HCT116 (cell line): ENCODE data around the gene AP5S1. TPM values are rescaled to one million over a fixed set of nuclear protein-coding genes. Genes with fewer than 3 reads are reported as not detected.

Experiments used
- ATAC-seq: fragments of 200-7000 bp; cut with Tn5 transposase; 2 replicates; pipeline ENCODE4 v1.9.1; 2020; ENCODE audit warnings: mild to moderate bottlenecking, moderate library complexity
- BruUV-seq: library from RNA; stranded (reverse); fragments of 400-500 nt; replicated peaks from 2 replicates; lab custom pipeline; 2021; lab: Mats Ljungman, UMichigan
- CTCF ChIA-PET: fragments of 300-600 bp; sonication (Branson Sonifier 250); formaldehyde crosslinking; loops from one replicate; lab custom pipeline; 2021; ENCODE audit warnings: antibody characterized with exemption; lab: Charles Lee
- POLR2A ChIA-PET: fragments of 300-600, 350-600 bp; sonication (Branson Sonifier 250); formaldehyde crosslinking; loops from one replicate; lab custom pipeline; 2021; ENCODE audit warnings: antibody characterized with exemption; lab: Charles Lee
- RAD21 ChIA-PET, 2 experiments: fragments of 300-600 bp; sonication (Branson Sonifier 250); formaldehyde crosslinking; loops; one replicate each; lab custom pipeline; 2023; ENCODE audit warnings: low total read pairs in 2 of 2; ENCODE audit not compliant: uncharacterized antibody in 2 of 2, unreplicated experiment in 2 of 2, low non-redundant PET in 1 of 2; lab: Charles Lee
- DNase-seq: peaks from one replicate; pipeline ENCODE4 v3.0.0-alpha.2; 2010; ENCODE audit warnings: low read depth, low spot score
- H2AFZ ChIP-seq: fragments of 200-600 bp; shearing (Covaris generic), sonication (generic); 2 replicates; pipeline ENCODE4 v1.6.1; 2017; ENCODE audit warnings: low read depth, mixed run types, mixed read lengths, antibody characterized with exemption, low read length; ENCODE audit not compliant: poor library complexity, severe bottlenecking
- H3K27ac ChIP-seq: 2 replicates; pipeline ENCODE4 v1.5.1; 2012; ENCODE audit warnings: low read depth, low read length
- H3K27me3 ChIP-seq: fragments of 200-600 bp; sonication (generic); 2 replicates; pipeline ENCODE4 v1.6.1; 2016; ENCODE audit warnings: mixed run types, low read length, mixed read lengths; ENCODE audit not compliant: insufficient read depth
- H3K36me3 ChIP-seq, 2 experiments: fragments of 200-500 bp in 1 of 2; fragments of 200-600 bp in 1 of 2; sonication (Bioruptor generic) in 1 of 2; sonication (generic) in 1 of 2; 2 replicates each; pipeline versions ENCODE4 v1.5.1 to v1.6.1; 2014 to 2016; ENCODE audit warnings: low read length in 2 of 2, inconsistent platforms in 1 of 2, mixed read lengths in 1 of 2, mixed run types in 1 of 2; ENCODE audit not compliant: insufficient read depth in 2 of 2, control insufficient read depth in 1 of 2
- H3K4me1 ChIP-seq, 2 experiments: fragments of 200-600 bp in 1 of 2; sonication (generic) in 1 of 2; 2 replicates each; pipeline versions ENCODE4 v1.5.1 to v1.6.1; 2012 to 2017; ENCODE audit warnings: low read length in 2 of 2, inconsistent platforms in 1 of 2, mild to moderate bottlenecking in 1 of 2, mixed read lengths in 1 of 2, mixed run types in 1 of 2, moderate library complexity in 1 of 2; ENCODE audit not compliant: insufficient read depth in 2 of 2, control insufficient read depth in 1 of 2
- H3K4me2 ChIP-seq: fragments of 200-600 bp; sonication (generic); 2 replicates; pipeline ENCODE4 v1.6.1; 2017; ENCODE audit warnings: mixed run types, low read length, mixed read lengths
- H3K4me3 ChIP-seq, 2 experiments: fragments of 200-600 bp in 1 of 2; sonication (generic) in 1 of 2; replicated peaks in 1 of 2; 2 replicates each; pipeline ENCODE4 v1.5.1; 2011 to 2016; ENCODE audit warnings: low read length in 2 of 2, control low read depth in 1 of 2, low read depth in 1 of 2, mild to moderate bottlenecking in 1 of 2, mixed read lengths in 1 of 2, mixed run types in 1 of 2
- H3K79me2 ChIP-seq: fragments of 200-600 bp; sonication (generic); 2 replicates; pipeline ENCODE4 v1.6.1; 2017; ENCODE audit warnings: mild to moderate bottlenecking, mixed run types, low read length, moderate library complexity, mixed read lengths; ENCODE audit not compliant: insufficient read depth
- H3K9ac ChIP-seq: fragments of 200-600 bp; sonication (generic); 2 replicates; pipeline ENCODE4 v1.6.1; 2016; ENCODE audit warnings: low read length, mixed read lengths
- H3K9me2 ChIP-seq: fragments of 200-600 bp; sonication (generic), shearing (Covaris generic); 2 replicates; pipeline ENCODE4 v1.6.1; 2017; ENCODE audit warnings: mixed run types, mild to moderate bottlenecking, moderate library complexity; ENCODE audit not compliant: insufficient read depth
- H3K9me3 ChIP-seq, 2 experiments: fragments of 200-500 bp in 1 of 2; fragments of 200-600 bp in 1 of 2; sonication (Bioruptor generic) in 1 of 2; sonication (generic) in 1 of 2; 2 replicates each; pipeline ENCODE4 v1.6.1; 2014 to 2017; ENCODE audit warnings: low read length in 2 of 2, mixed read lengths in 2 of 2, inconsistent platforms in 1 of 2, low read depth in 1 of 2, mild to moderate bottlenecking in 1 of 2, mixed run types in 1 of 2, moderate library complexity in 1 of 2; ENCODE audit not compliant: control insufficient read depth in 1 of 2, insufficient read depth in 1 of 2
- H4K20me1 ChIP-seq: fragments of 200-600 bp; sonication (generic), shearing (Covaris generic); 2 replicates; pipeline ENCODE4 v1.6.1; 2017; ENCODE audit warnings: mixed run types, mild to moderate bottlenecking, moderate library complexity; ENCODE audit not compliant: insufficient read depth
- ATF3 ChIP-seq: IDR thresholded peaks from 2 replicates; pipeline ENCODE4 v1.6.1; 2012
- CEBPB ChIP-seq: IDR thresholded peaks from 2 replicates; pipeline ENCODE4 v1.6.1; 2012; ENCODE audit warnings: low read depth
- CTCF ChIP-seq, 3 experiments: fragments of 200-600 bp in 1 of 3; sonication (generic) in 1 of 3; IDR thresholded peaks in 2 of 3; conservative IDR thresholded peaks in 1 of 3; 2 replicates each; pipeline ENCODE4 v1.5.1; 2012 to 2017; ENCODE audit warnings: low read depth in 2 of 3, low read length in 2 of 3, antibody characterized with exemption in 1 of 3, borderline replicate concordance in 1 of 3, control low read depth in 1 of 3, mild to moderate bottlenecking in 1 of 3, mixed read lengths in 1 of 3, mixed run types in 1 of 3, moderate library complexity in 1 of 3; ENCODE audit not compliant: insufficient read depth in 1 of 3
- EGR1 ChIP-seq: IDR thresholded peaks from 2 replicates; pipeline ENCODE4 v1.6.1; 2012; ENCODE audit warnings: low read depth
- ELF1 ChIP-seq: IDR thresholded peaks from 2 replicates; pipeline ENCODE4 v1.6.1; 2012; ENCODE audit warnings: low read depth, borderline replicate concordance
- EZH2 ChIP-seq: fragments of 200-600 bp; sonication (generic); IDR thresholded peaks from 2 replicates; pipeline ENCODE4 v1.6.1; 2017; ENCODE audit warnings: antibody characterized with exemption, mixed run types
- FOSL1 ChIP-seq: IDR thresholded peaks from 2 replicates; pipeline ENCODE4 v1.6.1; 2012; ENCODE audit warnings: low read depth
- MAX ChIP-seq: IDR thresholded peaks from 2 replicates; pipeline ENCODE4 v1.6.1; 2012
- POLR2A ChIP-seq: IDR thresholded peaks from 2 replicates; pipeline ENCODE4 v1.7.0; 2011; ENCODE audit warnings: borderline replicate concordance; ENCODE audit not compliant: insufficient read depth, insufficient read length; ENCODE audit errors: extremely low read depth
- POLR2AphosphoS5 ChIP-seq: IDR thresholded peaks from 2 replicates; pipeline ENCODE4 v1.6.1; 2011; ENCODE audit warnings: mild to moderate bottlenecking, low read depth, low read length, moderate library complexity
- RAD21 ChIP-seq: IDR thresholded peaks from 2 replicates; pipeline ENCODE4 v1.6.1; 2012; ENCODE audit warnings: low read depth, mild to moderate bottlenecking
- SP1 ChIP-seq: IDR thresholded peaks from 2 replicates; pipeline ENCODE4 v1.6.1; 2012; ENCODE audit warnings: low read depth
- SRF ChIP-seq: IDR thresholded peaks from 2 replicates; pipeline ENCODE4 v1.6.1; 2012; ENCODE audit warnings: low read depth
- YY1 ChIP-seq: IDR thresholded peaks from 2 replicates; pipeline ENCODE4 v1.6.1; 2011; ENCODE audit warnings: low read length, low read depth, moderate library complexity, mild to moderate bottlenecking; ENCODE audit not compliant: insufficient replicate concordance; ENCODE audit errors: extremely low read depth
- ZBTB33 ChIP-seq: IDR thresholded peaks from 2 replicates; pipeline ENCODE4 v1.6.1; 2011; ENCODE audit warnings: mild to moderate bottlenecking, low read length, moderate library complexity; ENCODE audit not compliant: insufficient replicate concordance; ENCODE audit errors: extremely low read depth
- ZFX ChIP-seq: fragments of 450-650 bp; IDR thresholded peaks from 2 replicates; pipeline ENCODE4 v1.6.1; 2017
- ZNF274 ChIP-seq: fragments of 200-500 bp; sonication (Bioruptor generic); IDR thresholded peaks from 2 replicates; pipeline ENCODE4 v1.6.1; 2014; ENCODE audit warnings: mild to moderate bottlenecking, low read depth, low read length, inconsistent platforms
- intact Hi-C: fragments of 100-400 bp; cut with micrococcal nuclease; formaldehyde crosslinking; loops from 2 replicates; pipeline ENCODE4 v1.10.0; 2022
- total RNA-seq: library from RNA; stranded (reverse); gene quantifications from one replicate; pipeline ENCODE4 v1.2.1, GENCODE V29; 2021; ENCODE audit not compliant: unreplicated experiment

The AP5S1 gene
- total RNA-seq, 1 experiment from 2014 or later: 12.1 TPM

- Histone ChIP-seq H3K79me2 (peaks cover 28% of the 10 kb centered on the region; the same call in 1 of the 2 replicates), H3K9ac (no peak overlapping the region), H3K4me1 (peaks cover 13 to 38% of the 10 kb centered on the region in 2 experiments), H2AFZ (no peak overlapping the region), H3K9me2 (no peaks in the 10 kb centered on the region), H4K20me1 (no peaks in the 10 kb centered on the region), H3K27ac (no peak overlapping the region), H3K36me3 (no peaks in the 10 kb centered on the region), H3K9me3 (no peaks in the 10 kb centered on the region), H3K4me3 (no peak overlapping the region), H3K27me3 (no peaks in the 10 kb centered on the region), H3K4me2 (no peak overlapping the region)
- intact Hi-C loops: no loop called here
- ChIA-PET POLR2A (no interaction called here), CTCF (no interaction called here), RAD21 (no interaction called here)
- no TSS peak for BruUV-seq
- no peak for ATAC-seq
- DNase-seq: no peak
- TF ChIP-seq MAX (no peak), ZNF274 (no peak), ZFX (no peak), EZH2 (no peak), SRF (no peak), YY1 (no peak), POLR2AphosphoS5 (no peak)
These were observed 28.2 kb downstream of the AP5S1 start for GRCh38 chr20:3848565-3848964.

GRCh38 chr20:3854462-3854871 is 34.1 kb downstream of the AP5S1 start:
- ChIA-PET RAD21 (interaction anchor here (0.8 to 1.7 kb wide), 5 partner anchors 10 to 102 kb away, joined by 3 to 8 read pairs (median 4); partner anchors contain the start of gene SPEF1 (in 1 of the 2)), CTCF (interaction anchor here (0.6 to 4.1 kb wide), 19 partner anchors 8 to 231 kb away, joined by 3 to 43 read pairs (median 4); partner anchors contain the start of genes AP5S1, CDC25B, CENPB and MAVS), POLR2A (interaction anchor here (0.7 to 1.0 kb wide), 2 partner anchors 9 to 1011 kb away, joined by 3 to 6 read pairs; no protein-coding TSS in a partner anchor)
- BruUV-seq: TSS peak; percentile 18
- Histone ChIP-seq H2AFZ (no peak overlapping the region), H4K20me1 (peaks cover 4% of the 10 kb centered on the region; the same call in 1 of the 2 replicates), H3K36me3 (peaks cover 25 to 26% of the 10 kb centered on the region in 2 experiments), H3K9me3 (no peaks in the 10 kb centered on the region), H3K27ac (no peak overlapping the region), H3K79me2 (peaks cover 57% of the 10 kb centered on the region), H3K4me2 (no peak overlapping the region), H3K9me2 (no peaks in the 10 kb centered on the region), H3K4me1 (peaks cover 0 to 14% of the 10 kb centered on the region in 2 experiments; a peak in 2 of 4 replicates), H3K27me3 (no peaks in the 10 kb centered on the region), H3K4me3 (no peak overlapping the region), H3K9ac (no peak overlapping the region)
- DNase-seq (no peak), ATAC-seq (peak; percentile 40; the same call in 1 of the 2 replicates)
- intact Hi-C loops: no loop called here
- TF ChIP-seq ZBTB33: no peak
- no peak for TF ChIP-seq ELF1
- no peak for TF ChIP-seq POLR2A
- TF ChIP-seq EZH2: no peak
- no peak for TF ChIP-seq CTCF (IDR thresholded peaks at IDR 0.05 in 2 of 3, conservative IDR thresholded peaks at IDR 0.05 in 1 of 3; ENCODE audit: borderline replicate concordance in 1 of 3, insufficient read depth in 1 of 3, low read depth in 2 of 3, low read length in 2 of 3)
- TF ChIP-seq SP1: no peak
- no peak for TF ChIP-seq RAD21
- TF ChIP-seq ZFX: no peak
- no peak for TF ChIP-seq YY1
- TF ChIP-seq FOSL1: no peak
- no peak for TF ChIP-seq EGR1
- TF ChIP-seq CEBPB: no peak
- TF ChIP-seq ATF3: no peak
